Upper lobe of left lung (tissue), 4 donors: ENCODE data around the gene ANXA2.

ENCODE experiments used
- POLR2A ChIP-seq, 4 donors: fragments of 450-650 bp; IDR thresholded peaks; one replicate each; pipeline ENCODE4 v1.5.1; 2016 to 2017; ENCODE audit warnings: antibody characterized with exemption in 4 of 4, mild to moderate bottlenecking in 2 of 4
- POLR2AphosphoS5 ChIP-seq, 2 donors: sonication (generic); formaldehyde crosslinking; IDR thresholded peaks; one replicate each; pipeline ENCODE4 v1.5.1; 2017; ENCODE audit warnings: antibody characterized with exemption in 2 of 2
- TF ChIP-seq, protein P1 (sequence below), 6 experiments: fragments of 450-650 bp in 4 of 6; fragments of 200-600 bp in 2 of 6; sonication (generic) in 2 of 6; IDR thresholded peaks; one replicate each; pipeline ENCODE4 v1.5.1; 2016 to 2019; ENCODE audit warnings: antibody characterized with exemption in 6 of 6

DNA sequence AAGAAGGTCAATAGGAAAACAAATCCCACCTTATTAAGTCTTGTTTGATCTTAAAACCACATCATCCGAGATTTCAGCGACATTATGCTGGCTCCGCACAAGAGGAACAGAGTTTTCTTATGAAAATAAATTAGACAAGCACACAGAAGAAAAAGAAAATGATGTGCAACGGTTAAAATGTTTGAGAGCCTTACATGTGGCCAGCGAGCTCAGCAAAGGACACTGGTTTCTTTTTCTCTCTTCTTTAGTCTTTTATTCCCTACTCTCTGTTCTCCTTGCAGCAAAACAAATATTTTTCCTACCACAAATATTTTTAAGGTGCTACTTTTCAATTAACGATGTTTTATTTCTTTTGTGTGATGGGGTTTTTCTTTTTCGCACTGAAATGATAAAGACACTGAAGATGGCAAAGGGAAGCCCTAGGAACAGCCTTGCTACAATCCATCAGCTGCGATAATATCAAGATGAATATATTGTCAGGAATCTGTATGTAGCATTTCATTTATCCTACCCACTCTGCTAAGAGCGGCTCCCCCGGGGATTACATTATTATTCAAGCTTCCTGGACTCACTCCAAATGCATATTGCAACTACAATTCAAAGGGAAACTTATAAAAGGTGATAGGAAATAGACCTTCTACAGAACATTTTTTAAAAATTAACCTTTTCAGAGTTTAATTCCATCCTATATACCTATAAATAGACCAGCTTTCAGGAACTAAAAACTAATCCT, 72.9 kb downstream of the ANXA2 start:
- TF ChIP-seq POLR2AphosphoS5 (IDR thresholded peaks at IDR 0.05) (no peak), POLR2A (IDR thresholded peaks at IDR 0.05) (no peak)
- TF ChIP-seq, protein P1, sequence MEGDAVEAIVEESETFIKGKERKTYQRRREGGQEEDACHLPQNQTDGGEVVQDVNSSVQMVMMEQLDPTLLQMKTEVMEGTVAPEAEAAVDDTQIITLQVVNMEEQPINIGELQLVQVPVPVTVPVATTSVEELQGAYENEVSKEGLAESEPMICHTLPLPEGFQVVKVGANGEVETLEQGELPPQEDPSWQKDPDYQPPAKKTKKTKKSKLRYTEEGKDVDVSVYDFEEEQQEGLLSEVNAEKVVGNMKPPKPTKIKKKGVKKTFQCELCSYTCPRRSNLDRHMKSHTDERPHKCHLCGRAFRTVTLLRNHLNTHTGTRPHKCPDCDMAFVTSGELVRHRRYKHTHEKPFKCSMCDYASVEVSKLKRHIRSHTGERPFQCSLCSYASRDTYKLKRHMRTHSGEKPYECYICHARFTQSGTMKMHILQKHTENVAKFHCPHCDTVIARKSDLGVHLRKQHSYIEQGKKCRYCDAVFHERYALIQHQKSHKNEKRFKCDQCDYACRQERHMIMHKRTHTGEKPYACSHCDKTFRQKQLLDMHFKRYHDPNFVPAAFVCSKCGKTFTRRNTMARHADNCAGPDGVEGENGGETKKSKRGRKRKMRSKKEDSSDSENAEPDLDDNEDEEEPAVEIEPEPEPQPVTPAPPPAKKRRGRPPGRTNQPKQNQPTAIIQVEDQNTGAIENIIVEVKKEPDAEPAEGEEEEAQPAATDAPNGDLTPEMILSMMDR (IDR thresholded peaks at IDR 0.05) = no peak
